Measurements from ENCODE around the gene ATAD3B. TPM values are rescaled to one million over a fixed set of nuclear protein-coding genes. Genes with fewer than 3 reads are reported as not detected.

The ATAD3B gene
- total RNA-seq, 1 donor from 2014 or later, result 9.0 TPM

GRCh38 chr1:1535201-1536018 lies 63.8 kb downstream of the ATAD3B start:
- no peak for DNase-seq (ENCODE audit: missing footprints)
- intact Hi-C loops (cut with DNase I), result no loop called here
- no peak for ATAC-seq

- no peak for ATAC-seq
- intact Hi-C loops (cut with DNase I), result no loop called here
Observed at GRCh38 chr1:1536019-1536937, 64.7 kb downstream of the ATAD3B start.

GRCh38 chr1:1536938-1537546 lies 65.5 kb downstream of the ATAD3B start:
- intact Hi-C loops (cut with DNase I), result no loop called here
- ATAC-seq, result no peak
- DNase-seq (ENCODE audit: missing footprints), result no peak

More at GRCh38 chr1:1536019-1536937, 64.7 kb downstream of the ATAD3B start:
- DNase-seq (ENCODE audit: missing footprints), result no peak

- intact Hi-C loops (cut with DNase I), result no loop called here
- ATAC-seq (no peak), DNase-seq (ENCODE audit: missing footprints) (no peak)
Observed at GRCh38 chr1:1537626-1538250, 66.2 kb downstream of the ATAD3B start.

- ATAC-seq (no peak), DNase-seq (ENCODE audit: missing footprints) (no peak)
- intact Hi-C loops (cut with DNase I), result no loop called here
Observed at GRCh38 chr1:1538334-1538733, 66.8 kb downstream of the ATAD3B start.

GRCh38 chr1:1538989-1539309 lies 67.4 kb downstream of the ATAD3B start:
- intact Hi-C loops (cut with DNase I), result no loop called here
- ATAC-seq (no peak), DNase-seq (ENCODE audit: missing footprints) (no peak)

GRCh38 chr1:1539310-1540089 lies 67.9 kb downstream of the ATAD3B start:
- ATAC-seq, result no peak
- no peak for DNase-seq (ENCODE audit: missing footprints)
- intact Hi-C loops (cut with DNase I), result no loop called here

GRCh38 chr1:1540090-1540817 lies 68.7 kb downstream of the ATAD3B start, which contains the start of gene TMEM240:
TMEM240 (minus strand) TSS chr1:1540624; CDS start chr1:1540346, 278 bp downstream.
- ATAC-seq (peak; percentile 72), DNase-seq (ENCODE audit: missing footprints) (peak; percentile 89)
- intact Hi-C loops (cut with DNase I), result no loop called here

- ATAC-seq (peak; percentile 6), DNase-seq (ENCODE audit: missing footprints) (no peak)
- intact Hi-C loops (cut with DNase I), result no loop called here
Observed at GRCh38 chr1:1540818-1541628, 69.5 kb downstream of the ATAD3B start.

- intact Hi-C loops (cut with DNase I), result no loop called here
- ATAC-seq (no peak), DNase-seq (ENCODE audit: missing footprints) (no peak)
Observed at GRCh38 chr1:1541956-1542765, 70.6 kb downstream of the ATAD3B start.

GRCh38 chr1:1542766-1543705 lies 71.5 kb downstream of the ATAD3B start:
- ATAC-seq (peak; percentile 5), DNase-seq (ENCODE audit: missing footprints) (no peak)
- intact Hi-C loops (cut with DNase I), result no loop called here

GRCh38 chr1:1543706-1544099 lies 72.1 kb downstream of the ATAD3B start:
- peak; percentile 80 for ATAC-seq
- peak; percentile 89 for DNase-seq (ENCODE audit: missing footprints)
- intact Hi-C loops (cut with DNase I), result no loop called here

GRCh38 chr1:1544544-1544943 lies 73.0 kb downstream of the ATAD3B start:
- ATAC-seq, result no peak
- no peak for DNase-seq (ENCODE audit: missing footprints)
- intact Hi-C loops (cut with DNase I), result no loop called here

Measured in Right ventricle myocardium inferior (tissue), 1 donor.